Endothelial cell of umbilical vein (primary cell): ENCODE measurements around the gene GNG2. TPM values are rescaled to one million over a fixed set of nuclear protein-coding genes. Genes with fewer than 3 reads are reported as not detected.

Source experiments
- BruUV-seq: library from RNA; stranded (reverse); fragments of 400-500 nt; replicated peaks from 2 replicates; lab custom pipeline; 2021; lab: Mats Ljungman, UMichigan
- CTCF ChIA-PET: fragments of 300-600, 350-600 bp; sonication (Branson Sonifier 250); formaldehyde crosslinking; loops from one replicate; lab custom pipeline; 2021; ENCODE audit warnings: antibody characterized with exemption, inconsistent platforms; lab: Charles Lee
- POLR2A ChIA-PET: fragments of 300-600, 350-600 bp; sonication (Branson Sonifier 250); formaldehyde crosslinking; loops from one replicate; lab custom pipeline; 2021; ENCODE audit warnings: antibody characterized with exemption, inconsistent platforms; lab: Charles Lee
- DNase-seq: peaks from one replicate; pipeline ENCODE4 v3.0.0-alpha.2; 2011; ENCODE audit warnings: low read depth, low spot score
- FAIRE-seq: peaks from 2 replicates; lab custom pipeline; 2011; peaks lifted over from hg19 to GRCh38; lab: Jason Lieb, UNC
- H2AFZ ChIP-seq: 2 replicates; pipeline ENCODE4 v1.6.0; 2012; ENCODE audit warnings: low read depth, low read length, control low read depth, inconsistent platforms
- H3K27ac ChIP-seq: 2 replicates; pipeline ENCODE4 v1.5.1; 2011; ENCODE audit warnings: low read depth, mild to moderate bottlenecking, control low read depth, low read length, moderate library complexity; ENCODE audit not compliant: insufficient read depth
- H3K27me3 ChIP-seq, 2 experiments: 2 replicates each; pipeline versions ENCODE4 v1.6.0 to v1.6.1; 2011; ENCODE audit warnings: low read length in 2 of 2, mixed read lengths in 1 of 2; ENCODE audit not compliant: control insufficient read depth in 2 of 2, insufficient read depth in 2 of 2
- H3K36me3 ChIP-seq, 2 experiments: 2 replicates in 1 of 2; 3 replicates in 1 of 2; pipeline ENCODE4 v1.5.1; 2011; ENCODE audit warnings: low read length in 2 of 2, mild to moderate bottlenecking in 1 of 2, moderate library complexity in 1 of 2; ENCODE audit not compliant: control insufficient read depth in 2 of 2, insufficient read depth in 2 of 2; ENCODE audit errors: extremely low read depth in 1 of 2
- H3K4me1 ChIP-seq: 3 replicates; pipeline ENCODE4 v1.5.1; 2011; ENCODE audit warnings: mild to moderate bottlenecking, low read length; ENCODE audit not compliant: control insufficient read depth, insufficient read depth; ENCODE audit errors: extremely low read depth
- H3K4me2 ChIP-seq: 2 replicates; pipeline ENCODE4 v1.6.1; 2011; ENCODE audit warnings: low read length, control low read depth, mixed read lengths; ENCODE audit not compliant: insufficient read depth
- H3K4me3 ChIP-seq, 3 experiments: fragments of 200-600 bp in 1 of 3; sonication (generic), shearing (Covaris generic) in 1 of 3; replicated peaks in 1 of 3; 2 replicates each; pipeline ENCODE4 v1.5.1; 2011 to 2016; ENCODE audit warnings: control low read depth in 3 of 3, low read length in 3 of 3, mild to moderate bottlenecking in 2 of 3, inconsistent platforms in 1 of 3, low read depth in 1 of 3, moderate library complexity in 1 of 3; ENCODE audit not compliant: insufficient read depth in 1 of 3
- H3K79me2 ChIP-seq: 2 replicates; pipeline ENCODE4 v1.6.0; 2012; ENCODE audit warnings: low read length, inconsistent platforms; ENCODE audit not compliant: control insufficient read depth, insufficient read depth
- H3K9ac ChIP-seq: replicated peaks from 2 replicates; pipeline ENCODE3; 2011; ENCODE audit warnings: low read length, control low read depth; ENCODE audit not compliant: insufficient read depth; ENCODE audit errors: extremely low read depth
- H3K9me1 ChIP-seq: replicated peaks from 3 replicates; pipeline ENCODE4 v1.6.0; 2011; ENCODE audit warnings: mild to moderate bottlenecking, low read length; ENCODE audit not compliant: control insufficient read depth, insufficient read depth; ENCODE audit errors: extremely low read depth
- H3K9me3 ChIP-seq: replicated peaks from 2 replicates; pipeline ENCODE4 v1.5.1; 2012; ENCODE audit warnings: low read length, inconsistent platforms; ENCODE audit not compliant: control insufficient read depth, insufficient read depth
- H4K20me1 ChIP-seq: replicated peaks from 2 replicates; pipeline ENCODE3; 2011; ENCODE audit warnings: mild to moderate bottlenecking, low read length; ENCODE audit not compliant: control insufficient read depth, insufficient read depth; ENCODE audit errors: extremely low read depth
- EZH2 ChIP-seq: IDR thresholded peaks from 2 replicates; pipeline ENCODE4 v1.6.1; 2012; ENCODE audit warnings: borderline replicate concordance, low read depth, mild to moderate bottlenecking, moderate library complexity, low read length, inconsistent platforms; ENCODE audit not compliant: severe bottlenecking
- FOS ChIP-seq: IDR thresholded peaks from 2 replicates; pipeline ENCODE4 v1.6.1; 2011; ENCODE audit warnings: mild to moderate bottlenecking, low read length, moderate library complexity, borderline replicate concordance; ENCODE audit not compliant: insufficient read depth
- GATA2 ChIP-seq: IDR thresholded peaks from 2 replicates; pipeline ENCODE4 v1.7.0; 2011; ENCODE audit warnings: low read depth, mild to moderate bottlenecking, moderate library complexity, mixed read lengths, low read length; ENCODE audit not compliant: insufficient read length, insufficient read depth
- JUN ChIP-seq: IDR thresholded peaks from 2 replicates; pipeline ENCODE4 v1.6.1; 2011; ENCODE audit warnings: borderline replicate concordance, low read depth; ENCODE audit not compliant: insufficient read length, insufficient read depth
- MYC ChIP-seq: IDR thresholded peaks from one replicate; pipeline ENCODE4 v1.6.1; 2011; ENCODE audit warnings: mild to moderate bottlenecking, low read depth, low read length
- POLR2A ChIP-seq: IDR thresholded peaks from 2 replicates; pipeline ENCODE4 v1.6.1; 2012; ENCODE audit warnings: low read depth, mild to moderate bottlenecking, control low read depth, low read length
- POLR2AphosphoS5 ChIP-seq: IDR thresholded peaks from 2 replicates; pipeline ENCODE4 v1.6.1; 2012; ENCODE audit warnings: low read depth, mild to moderate bottlenecking, control low read depth, low read length, moderate library complexity; ENCODE audit not compliant: insufficient read depth
- dilution Hi-C: fragments of 300-500 bp; cut with MboI; formaldehyde crosslinking; loops from one replicate; pipeline ENCODE4 v1.15.0; 2019; ENCODE audit warnings: low sequenced_read_pairs; ENCODE audit not compliant: extremely low pct_ligation_motif_present
- intact Hi-C: fragments of 100-400 bp; cut with micrococcal nuclease; formaldehyde crosslinking; loops from one replicate; pipeline ENCODE4 v1.10.0; 2022
- polyA plus RNA-seq, 4 experiments: library from polyadenylated mRNA; depleted of rRNA in 3 of 4; stranded (reverse) in 3 of 4; unstranded in 1 of 4; fragments of >200 nt; gene quantifications; 2 replicates each; pipeline versions ENCODE4 v1.2.1 to v1.2.3, GENCODE V29; 2011 to 2012; ENCODE audit warnings: missing spikeins in 1 of 4
- total RNA-seq: library from RNA; stranded (reverse); gene quantifications from 2 replicates; pipeline ENCODE4 v1.2.3, GENCODE V29; 2021
- TF ChIP-seq, protein P1 (sequence below), 2 donors: IDR thresholded peaks; 1 replicate in 1 of 2; 2 replicates in 1 of 2; pipeline ENCODE4 v1.5.1; 2011; ENCODE audit warnings: low read length in 2 of 2, mild to moderate bottlenecking in 2 of 2, moderate library complexity in 2 of 2, control low read depth in 1 of 2, inconsistent platforms in 1 of 2, low read depth in 1 of 2; ENCODE audit not compliant: insufficient read depth in 1 of 2; ENCODE audit errors: extremely low read depth in 1 of 2
- TF ChIP-seq, protein P2 (sequence below): IDR thresholded peaks from 2 replicates; pipeline ENCODE4 v1.6.1; 2011; ENCODE audit not compliant: insufficient read depth, insufficient read length

Gene GNG2
- total and polyA plus RNA-seq, 2 donors (not counting 3 experiments of a cell fraction or from before 2014, with no cell fraction given) = not detected

DNA sequence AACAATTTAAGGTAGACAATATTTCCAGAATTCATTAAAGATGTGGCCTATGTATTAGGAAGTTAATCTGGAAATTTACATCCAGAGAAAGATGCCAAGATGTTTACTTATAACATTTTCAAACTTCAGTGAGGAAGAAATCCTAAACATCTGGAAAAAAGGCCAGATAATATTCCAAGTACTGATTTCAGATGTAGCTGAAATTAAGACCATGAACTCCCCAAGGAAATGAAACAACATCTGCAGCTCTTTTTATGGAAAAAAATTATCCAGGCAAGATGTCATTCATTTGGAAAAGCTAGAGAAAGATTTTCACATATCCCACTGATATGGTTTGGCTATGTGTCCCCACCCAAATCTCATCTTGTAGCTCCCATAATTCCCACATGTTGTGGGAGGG lies 35.0 kb downstream of the GNG2 start:
- ChIA-PET POLR2A (no interaction called here), CTCF (interaction anchor here (1.5 kb wide), 2 partner anchors 8 to 10 kb away, joined by 3 to 4 read pairs; no protein-coding TSS in a partner anchor)
- Histone ChIP-seq H3K9ac (no peak overlapping the region), H3K4me2 (no peak overlapping the region), H2AFZ (no peak overlapping the region), H3K4me1 (no peaks in the 10 kb centered on the region), H3K79me2 (no peaks in the 10 kb centered on the region), H4K20me1 (no peaks in the 10 kb centered on the region), H3K27me3 (peaks cover 13 to 32% of the 10 kb centered on the region in 2 experiments), H3K27ac (no peak overlapping the region), H3K9me1 (no peaks in the 10 kb centered on the region), H3K36me3 (no peaks in the 10 kb centered on the region), H3K9me3 (no peaks in the 10 kb centered on the region), H3K4me3 (no peak overlapping the region)
- no peak for DNase-seq
- intact Hi-C loops (no loop called here), dilution Hi-C loops (no loop called here)
- TF ChIP-seq JUN = no peak
- TF ChIP-seq FOS = no peak
- TF ChIP-seq MYC = no peak
- TF ChIP-seq EZH2 = no peak
- TF ChIP-seq, protein P1, sequence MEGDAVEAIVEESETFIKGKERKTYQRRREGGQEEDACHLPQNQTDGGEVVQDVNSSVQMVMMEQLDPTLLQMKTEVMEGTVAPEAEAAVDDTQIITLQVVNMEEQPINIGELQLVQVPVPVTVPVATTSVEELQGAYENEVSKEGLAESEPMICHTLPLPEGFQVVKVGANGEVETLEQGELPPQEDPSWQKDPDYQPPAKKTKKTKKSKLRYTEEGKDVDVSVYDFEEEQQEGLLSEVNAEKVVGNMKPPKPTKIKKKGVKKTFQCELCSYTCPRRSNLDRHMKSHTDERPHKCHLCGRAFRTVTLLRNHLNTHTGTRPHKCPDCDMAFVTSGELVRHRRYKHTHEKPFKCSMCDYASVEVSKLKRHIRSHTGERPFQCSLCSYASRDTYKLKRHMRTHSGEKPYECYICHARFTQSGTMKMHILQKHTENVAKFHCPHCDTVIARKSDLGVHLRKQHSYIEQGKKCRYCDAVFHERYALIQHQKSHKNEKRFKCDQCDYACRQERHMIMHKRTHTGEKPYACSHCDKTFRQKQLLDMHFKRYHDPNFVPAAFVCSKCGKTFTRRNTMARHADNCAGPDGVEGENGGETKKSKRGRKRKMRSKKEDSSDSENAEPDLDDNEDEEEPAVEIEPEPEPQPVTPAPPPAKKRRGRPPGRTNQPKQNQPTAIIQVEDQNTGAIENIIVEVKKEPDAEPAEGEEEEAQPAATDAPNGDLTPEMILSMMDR (IDR thresholded peaks at IDR 0.05; ENCODE audit: extremely low read depth in 1 of 2, insufficient read depth in 1 of 2, low read depth in 1 of 2, low read length in 2 of 2) = no peak
- TF ChIP-seq, protein P2, sequence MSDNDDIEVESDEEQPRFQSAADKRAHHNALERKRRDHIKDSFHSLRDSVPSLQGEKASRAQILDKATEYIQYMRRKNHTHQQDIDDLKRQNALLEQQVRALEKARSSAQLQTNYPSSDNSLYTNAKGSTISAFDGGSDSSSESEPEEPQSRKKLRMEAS = no peak
- TF ChIP-seq POLR2A = no peak
- TF ChIP-seq GATA2 = no peak
- no peak for TF ChIP-seq POLR2AphosphoS5
- FAIRE-seq = no peak
- BruUV-seq = no TSS peak
